Measurements from ENCODE around the gene TNS3. TPM values are rescaled to one million over a fixed set of nuclear protein-coding genes. Genes with fewer than 3 reads are reported as not detected.

Gene TNS3
- total RNA-seq, 1 donor from 2014 or later, result 92.9 TPM

GRCh38 chr7:47478926-47479711 is 102.8 kb downstream of the TNS3 start:
- no peaks in the 10 kb centered on the region for H3K9me3 Mint-ChIP-seq (ENCODE audit: unreplicated experiment)
- Histone ChIP-seq H3K4me2 (ENCODE audit: low read length) (no peak overlapping the region), H3K4me3 (ENCODE audit: insufficient read depth, low read depth, low read length) (no peak overlapping the region), H3K36me3 (ENCODE audit: insufficient read depth, low read length) (no peaks in the 10 kb centered on the region), H3K4me1 (ENCODE audit: insufficient read depth, low read length) (peaks cover 66% of the 10 kb centered on the region), H2AFZ (ENCODE audit: low read depth, low read length) (no peak overlapping the region), H3K9me3 (ENCODE audit: insufficient read depth, low read depth, low read length) (no peaks in the 10 kb centered on the region), H3K27me3 (ENCODE audit: insufficient read depth, low read length) (no peaks in the 10 kb centered on the region), H3K27ac (ENCODE audit: low read depth, low read length) (no peak overlapping the region), H3K79me2 (ENCODE audit: insufficient read depth, low read length) (peaks cover 71% of the 10 kb centered on the region), H4K20me1 (ENCODE audit: insufficient read depth, low read length) (peaks cover 28% of the 10 kb centered on the region), H3K9ac (ENCODE audit: low read length) (peak overlapping the region; percentile 17)
- no peak for TF ChIP-seq CTCF (IDR thresholded peaks at IDR 0.05; ENCODE audit: insufficient read depth, low read depth, low read length)
- no peak for TF ChIP-seq EZH2 (IDR thresholded peaks at IDR 0.05; ENCODE audit: insufficient read depth, low read length)
- FAIRE-seq, result no peak
- peaks cover 19% of the 10 kb centered on the region for H3K36me3 Mint-ChIP-seq (ENCODE audit: low read depth, unreplicated experiment)
- no peak overlapping the region for H3K4me3 Mint-ChIP-seq (ENCODE audit: unreplicated experiment)
- no peak overlapping the region for H3K27ac Mint-ChIP-seq (ENCODE audit: unreplicated experiment)
- H3K4me1 Mint-ChIP-seq (ENCODE audit: low read depth, unreplicated experiment), result peaks cover 72% of the 10 kb centered on the region
- no peaks in the 10 kb centered on the region for H3K27me3 Mint-ChIP-seq (ENCODE audit: low read depth, unreplicated experiment)
- DNase-seq (ENCODE audit: low read depth), result no peak

DNA sequence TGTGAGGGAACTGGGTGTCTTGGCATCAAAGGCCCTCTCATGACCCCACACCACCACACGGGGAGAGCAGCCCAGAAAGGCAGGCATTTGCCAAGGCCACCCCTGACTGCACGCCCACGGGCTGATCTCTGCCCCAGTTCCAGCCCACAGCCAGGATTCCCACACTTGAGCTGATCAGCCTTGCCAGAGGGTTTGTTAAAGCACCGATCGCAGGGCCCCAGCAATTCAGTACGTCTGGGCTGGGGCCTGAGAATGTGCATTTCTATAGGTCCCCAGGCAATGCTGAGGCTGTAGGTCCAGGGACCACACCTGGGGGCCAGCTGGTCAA is 103.9 kb downstream of the TNS3 start:
- no peak overlapping the region for H3K4me3 Mint-ChIP-seq (ENCODE audit: unreplicated experiment)
- no peak overlapping the region for H3K27ac Mint-ChIP-seq (ENCODE audit: unreplicated experiment)
- no peaks in the 10 kb centered on the region for H3K9me3 Mint-ChIP-seq (ENCODE audit: unreplicated experiment)
- Histone ChIP-seq H3K4me2 (ENCODE audit: low read length) (peak overlapping the region; percentile 25), H3K36me3 (ENCODE audit: insufficient read depth, low read length) (no peaks in the 10 kb centered on the region), H3K9me3 (ENCODE audit: insufficient read depth, low read depth, low read length) (no peaks in the 10 kb centered on the region), H3K27ac (ENCODE audit: low read depth, low read length) (no peak overlapping the region), H3K9ac (ENCODE audit: low read length) (peak overlapping the region; percentile 38), H3K79me2 (ENCODE audit: insufficient read depth, low read length) (peaks cover 64% of the 10 kb centered on the region), H3K4me1 (ENCODE audit: insufficient read depth, low read length) (peaks cover 56% of the 10 kb centered on the region), H3K27me3 (ENCODE audit: insufficient read depth, low read length) (no peaks in the 10 kb centered on the region), H2AFZ (ENCODE audit: low read depth, low read length) (no peak overlapping the region), H3K4me3 (ENCODE audit: insufficient read depth, low read depth, low read length) (no peak overlapping the region), H4K20me1 (ENCODE audit: insufficient read depth, low read length) (peaks cover 34% of the 10 kb centered on the region)
- H3K27me3 Mint-ChIP-seq (ENCODE audit: low read depth, unreplicated experiment), result no peaks in the 10 kb centered on the region
- H3K4me1 Mint-ChIP-seq (ENCODE audit: low read depth, unreplicated experiment), result peaks cover 63% of the 10 kb centered on the region
- FAIRE-seq (no peak), DNase-seq (ENCODE audit: low read depth) (peak; percentile 47)
- H3K36me3 Mint-ChIP-seq (ENCODE audit: low read depth, unreplicated experiment), result peaks cover 19% of the 10 kb centered on the region
- TF ChIP-seq EZH2 (IDR thresholded peaks at IDR 0.05; ENCODE audit: insufficient read depth, low read length) (no peak), CTCF (IDR thresholded peaks at IDR 0.05; ENCODE audit: insufficient read depth, low read depth, low read length) (no peak)
